G401 (cell line): Measurements from ENCODE around the gene CXCL8. TPM values are rescaled to one million over a fixed set of nuclear protein-coding genes. Genes with fewer than 3 reads are reported as not detected.
A peak's percentile ranks its signal among the peaks of the same experiment; 100 is the strongest.

Experiments
- DNase-seq: peaks from one replicate; pipeline ENCODE4 v3.0.0-alpha.2; 2015; ENCODE audit warnings: low spot score
- in situ Hi-C: cut with HindIII; loops from 2 replicates; pipeline ENCODE4 v1.10.0; 2016; ENCODE audit warnings: low sequenced_read_pairs, mixed read lengths
- total RNA-seq: library from RNA; depleted of rRNA; stranded (reverse); fragments of >200 nt; shearing (Covaris generic); gene quantifications from 2 replicates; pipeline ENCODE4 v1.2.3, GENCODE V29; 2014

The CXCL8 gene
- total RNA-seq, 1 experiment from 2014 or later = not detected

GRCh38 chr4:73714647-73715046 is 25.7 kb upstream of the CXCL8 start:
- in situ Hi-C loops = no loop called here
- DNase-seq = no peak

DNA sequence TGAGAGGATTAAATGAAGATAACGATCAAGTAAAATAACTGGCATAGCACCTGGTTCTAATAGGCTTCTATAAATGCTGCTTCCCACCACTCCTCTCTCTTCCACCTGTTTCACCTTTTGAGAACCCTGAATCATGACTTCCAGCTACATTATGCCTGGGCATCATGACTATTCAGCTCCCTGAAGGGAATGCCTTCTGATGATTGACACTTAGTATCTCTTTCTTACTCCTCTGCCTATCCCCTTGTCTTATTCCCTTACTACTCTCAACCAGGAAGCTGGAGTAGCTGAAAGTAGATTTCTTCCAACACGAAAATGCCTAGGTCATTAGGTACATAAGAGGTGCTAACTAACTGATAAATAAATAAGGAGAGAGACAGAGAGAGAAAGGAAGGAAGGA is 24.7 kb upstream of the CXCL8 start:
- no peak for DNase-seq
- in situ Hi-C loops = no loop called here

GRCh38 chr4:73718375-73719373 is 21.7 kb upstream of the CXCL8 start:
- no peak for DNase-seq
- in situ Hi-C loops = no loop called here

- DNase-seq = no peak
- in situ Hi-C loops = no loop called here
Measured at GRCh38 chr4:73721435-73721834, 18.9 kb upstream of the CXCL8 start.

- in situ Hi-C loops = no loop called here
- no peak for DNase-seq
Measured at GRCh38 chr4:73721909-73722308, 18.5 kb upstream of the CXCL8 start.

DNA sequence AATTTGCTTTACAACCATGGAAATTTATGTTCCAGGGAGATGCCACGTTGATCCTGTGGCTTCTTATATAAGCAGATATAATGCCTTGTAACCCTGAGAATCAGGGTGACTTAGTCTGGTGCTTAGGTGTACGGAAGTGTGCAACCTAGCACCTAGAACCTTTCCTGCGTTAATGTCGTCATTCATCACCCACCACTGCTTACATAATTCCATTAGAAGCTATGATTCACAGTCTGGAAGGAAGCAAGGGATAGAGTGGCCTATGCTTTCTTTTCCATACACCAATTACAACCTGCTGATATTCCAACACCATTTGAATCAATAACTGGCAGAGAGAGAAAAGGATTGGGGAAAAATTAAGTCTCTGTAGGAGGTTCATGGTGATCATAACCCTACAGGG is 17.3 kb upstream of the CXCL8 start:
- DNase-seq = no peak
- in situ Hi-C loops = no loop called here

- in situ Hi-C loops = no loop called here
- DNase-seq = no peak
Measured at GRCh38 chr4:73723928-73724327, 16.4 kb upstream of the CXCL8 start.

DNA sequence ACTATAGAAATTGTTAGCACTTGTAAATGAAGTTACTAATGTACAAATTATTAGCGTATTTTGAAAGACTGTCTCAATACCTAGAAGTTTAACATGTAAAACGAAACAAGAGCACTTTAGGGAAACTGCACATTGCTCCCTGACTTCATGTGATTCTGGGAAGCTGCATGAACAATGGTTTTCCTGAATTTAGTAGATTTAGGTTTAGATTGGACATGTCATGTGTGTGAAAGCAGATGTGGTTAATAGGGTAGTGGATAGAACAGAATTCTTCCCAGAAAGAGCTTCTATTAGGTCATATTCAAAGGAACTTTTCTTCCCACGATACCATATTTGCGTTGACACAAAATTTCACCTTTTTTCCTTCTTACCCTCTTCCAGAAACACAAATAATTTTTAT is 14.9 kb upstream of the CXCL8 start:
- DNase-seq = no peak
- in situ Hi-C loops = no loop called here

DNA sequence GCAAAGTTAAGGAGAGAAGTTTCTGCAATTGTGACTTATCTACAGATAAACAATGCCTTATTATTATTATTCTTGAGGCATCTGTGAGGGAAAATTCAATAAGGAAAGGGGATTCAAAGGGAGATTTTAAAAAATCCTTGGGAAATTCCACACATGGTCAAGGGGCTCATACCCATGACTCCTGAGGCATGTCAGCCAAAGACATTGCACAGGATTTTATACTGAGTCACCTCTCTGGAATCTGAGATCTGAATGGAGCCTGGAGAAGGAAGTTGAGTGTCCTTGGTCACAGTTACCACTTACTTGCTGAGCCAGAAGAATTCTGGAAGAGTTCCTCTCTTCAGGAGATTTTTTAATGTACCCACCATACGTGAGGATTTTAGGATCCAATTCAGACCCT is 14.4 kb upstream of the CXCL8 start:
- DNase-seq = no peak
- in situ Hi-C loops = no loop called here

- DNase-seq = no peak
- in situ Hi-C loops = no loop called here
Measured at GRCh38 chr4:73727685-73728084, 12.7 kb upstream of the CXCL8 start.

GRCh38 chr4:73728091-73728741 is 12.2 kb upstream of the CXCL8 start:
- in situ Hi-C loops = no loop called here

DNA sequence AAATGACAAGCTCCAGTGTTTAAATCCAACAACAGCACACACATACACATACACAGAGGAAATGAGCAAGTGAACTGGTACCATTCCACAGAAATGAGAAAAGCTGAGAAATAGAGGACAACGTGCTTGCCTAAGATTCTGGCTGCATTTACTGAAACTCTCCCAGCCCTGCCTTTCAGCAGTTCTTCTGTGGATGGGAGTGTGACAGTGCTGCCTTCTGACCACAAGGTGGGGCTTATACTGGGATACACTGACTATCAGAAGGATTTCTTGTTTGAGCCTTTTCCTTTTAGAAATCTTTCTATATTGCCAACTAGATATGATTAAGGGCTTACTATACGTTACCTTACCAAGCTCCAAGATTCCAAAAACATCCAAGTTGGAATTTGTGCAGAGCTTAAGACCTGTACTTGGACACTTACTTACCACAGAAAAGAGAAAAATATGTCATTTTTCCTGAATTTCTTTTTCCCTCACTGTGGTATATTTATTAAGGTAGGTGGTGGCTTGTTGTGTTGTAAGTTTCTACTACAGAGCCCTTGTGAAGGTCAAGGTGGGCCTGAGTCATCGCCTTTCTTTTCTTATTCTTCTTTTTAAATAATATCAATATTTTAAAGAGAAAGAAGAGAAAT is 10.7 kb upstream of the CXCL8 start:
- peak; percentile 30 for DNase-seq
- in situ Hi-C loops = no loop called here

More at GRCh38 chr4:73728091-73728741, 12.2 kb upstream of the CXCL8 start:
- no peak for DNase-seq

DNA sequence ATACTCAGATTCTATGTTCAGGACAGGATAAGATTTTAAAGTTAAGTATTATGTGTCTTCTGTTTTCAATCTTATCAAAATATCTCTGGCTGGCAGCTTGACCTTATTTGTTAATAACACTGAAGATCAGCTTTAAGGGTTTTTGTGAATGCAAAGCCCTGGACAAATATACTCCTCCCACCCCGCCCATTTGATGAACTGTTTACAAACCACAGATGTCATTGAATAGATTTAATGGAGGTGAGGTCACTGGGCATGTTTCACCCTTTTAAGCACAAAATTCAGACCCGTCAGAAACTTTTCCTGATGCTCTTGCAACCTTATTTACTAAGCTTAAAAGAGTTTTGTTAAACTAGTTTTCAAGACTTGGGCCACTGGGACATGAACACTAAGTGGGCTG is 10.1 kb upstream of the CXCL8 start:
- in situ Hi-C loops = no loop called here
- no peak for DNase-seq

GRCh38 chr4:73730867-73731266 is 9.5 kb upstream of the CXCL8 start:
- in situ Hi-C loops = no loop called here
- no peak for DNase-seq

- in situ Hi-C loops = no loop called here
- no peak for DNase-seq
Measured at GRCh38 chr4:73731968-73732610, 8.3 kb upstream of the CXCL8 start.

- DNase-seq = no peak
- in situ Hi-C loops = no loop called here
Measured at GRCh38 chr4:73732759-73733431, 7.5 kb upstream of the CXCL8 start.

GRCh38 chr4:73734530-73735001 is 5.8 kb upstream of the CXCL8 start:
- in situ Hi-C loops = no loop called here
- DNase-seq = no peak

DNA sequence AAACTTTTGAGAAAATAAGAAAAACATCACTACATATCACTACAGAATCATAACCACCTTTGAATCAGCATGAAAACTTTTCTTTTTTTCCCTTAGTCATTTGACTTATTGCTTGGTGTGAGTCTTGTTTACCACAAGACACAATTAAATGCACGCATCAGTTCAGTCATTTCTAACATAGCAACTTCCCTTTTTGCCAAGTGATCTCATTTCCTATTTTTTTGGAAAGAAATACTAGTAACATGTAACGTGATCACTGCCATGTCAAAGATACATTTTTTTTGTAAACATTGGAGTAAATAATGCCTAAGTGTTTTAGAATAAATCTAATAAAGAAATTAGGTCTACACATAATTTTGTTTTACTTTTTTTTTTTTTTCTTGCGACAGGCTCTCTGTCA is 5.1 kb upstream of the CXCL8 start:
- no peak for DNase-seq
- in situ Hi-C loops = no loop called here
